Motor neuron (in vitro differentiated cells): ENCODE data around the gene CCL13. TPM values are rescaled to one million over a fixed set of nuclear protein-coding genes. Genes with fewer than 3 reads are reported as not detected.

ENCODE experiments used
- ATAC-seq, 8 experiments: fragments of 200-7000 bp; cut with Tn5 transposase; replicated peaks in 6 of 8; 2 replicates each; pipeline ENCODE4 v1.8.0; 2021; ENCODE audit warnings: mild to moderate bottlenecking in 8 of 8, moderate library complexity in 8 of 8
- H3K27ac ChIP-seq, 2 donors: fragments of 250-450 bp; sonication (Bioruptor Pico); 2 replicates each; pipeline ENCODE4 v1.9.0; 2021; ENCODE audit warnings: antibody characterized with exemption in 2 of 2, mild to moderate bottlenecking in 2 of 2, moderate library complexity in 1 of 2
- H3K4me1 ChIP-seq, 2 donors: fragments of 250-450 bp; sonication (Bioruptor Pico); replicated peaks in 1 of 2; 2 replicates each; pipeline ENCODE4 v1.6.1; 2021; ENCODE audit warnings: antibody characterized with exemption in 2 of 2, mild to moderate bottlenecking in 2 of 2, moderate library complexity in 1 of 2
- H3K4me3 ChIP-seq, 5 donors: fragments of 250-450 bp; sonication (Bioruptor Pico); 2 replicates each; pipeline ENCODE4 v1.9.0; 2021; ENCODE audit warnings: antibody characterized with exemption in 5 of 5, mild to moderate bottlenecking in 5 of 5, moderate library complexity in 4 of 5
- WGBS, 10 experiments: fragments of 450-650 bp; shearing (Covaris generic); methylation state at CpG; one replicate each; pipeline ENCODE4 v1.0.0; 2022; 5-methylcytosine and 5-hydroxymethylcytosine counted together
- in situ Hi-C, 9 experiments: fragments of 400-800 bp; cut with MboI; loops; one replicate each; pipeline ENCODE4 v1.15.0; 2021; ENCODE audit warnings: low sequenced_read_pairs in 9 of 9, low pct_unique_long_range_greater_than_20kb in 2 of 9; ENCODE audit not compliant: unreplicated experiment in 9 of 9
- total RNA-seq, 8 experiments: library from RNA; unstranded; fragments of 300-600 nt; gene quantifications; 2 replicates each; pipeline versions ENCODE4 v1.2.3 to v1.2.4, GENCODE V29; 2022

The CCL13 gene
- total RNA-seq, 8 experiments from 2014 or later, result 0.56 TPM; not detected in 7

GRCh38 chr17:34377078-34377823, 21.0 kb downstream of the CCL13 start:
- ATAC-seq, result no peak
- Histone ChIP-seq H3K4me3 (no peak overlapping the region), H3K27ac (no peak overlapping the region), H3K4me1 (no peaks in the 10 kb centered on the region)
- in situ Hi-C loops, result no loop called here
- WGBS, 10 experiments, result 52 to 100% (median 88%) methylated on average over 1 to 3 of the region's 3 CpGs

GRCh38 chr17:34378664-34379101, 22.4 kb downstream of the CCL13 start:
- no peak for ATAC-seq
- H3K4me3 ChIP-seq, result no peak overlapping the region
- H3K4me1 ChIP-seq, result no peaks in the 10 kb centered on the region
- no peak overlapping the region for H3K27ac ChIP-seq
- in situ Hi-C loops, result no loop called here
- 4 to 90% (median 72%) methylated on average over 2 to 6 of the region's 6 CpGs for WGBS, 10 experiments

- H3K27ac ChIP-seq, result no peak overlapping the region
- H3K4me3 ChIP-seq, result no peak overlapping the region
- WGBS, 10 experiments, result 8 to 76% (median 63%) methylated on average over 2 to 5 of the region's 5 CpGs; no CpG with 5 or more reads in 1 of the 10 experiments
- H3K4me1 ChIP-seq, result no peaks in the 10 kb centered on the region
- ATAC-seq, result no peak
- in situ Hi-C loops, result no loop called here
These were observed 23.6 kb downstream of the CCL13 start for GRCh38 chr17:34379868-34380267.

- 0 to 60% (median 46%) methylated on average over 1 to 5 of the region's 7 CpGs; no CpG with 5 or more reads in 4 of the 10 experiments for WGBS, 10 experiments
- peak in 3 of 8 experiments; percentile 32 to 53 (median 39) for ATAC-seq
- in situ Hi-C loops, result no loop called here
- no peaks in the 10 kb centered on the region for H3K4me1 ChIP-seq
- H3K27ac ChIP-seq, result no peak overlapping the region
- H3K4me3 ChIP-seq, result no peak overlapping the region
These were observed 26.4 kb downstream of the CCL13 start for GRCh38 chr17:34382621-34383124.

- 13 to 86% (median 56%) methylated on average over 1 to 3 of the region's 3 CpGs; no CpG with 5 or more reads in 2 of the 10 experiments for WGBS, 10 experiments
- no peak for ATAC-seq
- Histone ChIP-seq H3K4me1 (no peaks in the 10 kb centered on the region), H3K27ac (no peak overlapping the region), H3K4me3 (no peak overlapping the region)
- in situ Hi-C loops, result no loop called here
These were observed 26.9 kb downstream of the CCL13 start for GRCh38 chr17:34383216-34383615.

- no peak overlapping the region for H3K4me3 ChIP-seq
- WGBS, 10 experiments, result 0 to 60% (median 29%) methylated on average over 1 of the region's 1 CpG; no CpG with 5 or more reads in 4 of the 10 experiments
- no peaks in the 10 kb centered on the region for H3K4me1 ChIP-seq
- in situ Hi-C loops, result no loop called here
- ATAC-seq, result no peak
- H3K27ac ChIP-seq, result no peak overlapping the region
These were observed 28.0 kb downstream of the CCL13 start for GRCh38 chr17:34384271-34384670.

GRCh38 chr17:34384822-34385605, 28.7 kb downstream of the CCL13 start:
- 19 to 76% (median 44%) methylated on average over 3 to 9 of the region's 9 CpGs; no CpG with 5 or more reads in 1 of the 10 experiments for WGBS, 10 experiments
- no peak overlapping the region for H3K27ac ChIP-seq
- H3K4me1 ChIP-seq, result no peaks in the 10 kb centered on the region
- in situ Hi-C loops, result no loop called here
- H3K4me3 ChIP-seq, result no peak overlapping the region
- ATAC-seq, result no peak

GRCh38 chr17:34386343-34386696, 30.0 kb downstream of the CCL13 start:
- in situ Hi-C loops, result no loop called here

GRCh38 chr17:34386697-34387550, 30.6 kb downstream of the CCL13 start:
- 22 to 90% (median 64%) methylated on average over 1 to 5 of the region's 5 CpGs; no CpG with 5 or more reads in 2 of the 10 experiments for WGBS, 10 experiments
- no peak for ATAC-seq
- no peak overlapping the region for H3K4me3 ChIP-seq
- no peaks in the 10 kb centered on the region for H3K4me1 ChIP-seq
- no peak overlapping the region for H3K27ac ChIP-seq
- in situ Hi-C loops, result no loop called here

More at GRCh38 chr17:34386343-34386696, 30.0 kb downstream of the CCL13 start:
- ATAC-seq, result no peak
- WGBS, 10 experiments, result 0 to 60% (median 52%) methylated on average over 1 to 4 of the region's 5 CpGs; no CpG with 5 or more reads in 5 of the 10 experiments
- no peak overlapping the region for H3K4me3 ChIP-seq
- H3K27ac ChIP-seq, result no peak overlapping the region
- H3K4me1 ChIP-seq, result no peaks in the 10 kb centered on the region

GRCh38 chr17:34387566-34387965, 31.3 kb downstream of the CCL13 start:
- no peaks in the 10 kb centered on the region for H3K4me1 ChIP-seq
- no peak for ATAC-seq
- H3K27ac ChIP-seq, result no peak overlapping the region
- in situ Hi-C loops, result no loop called here
- H3K4me3 ChIP-seq, result no peak overlapping the region
- WGBS, 10 experiments, result 24 to 100% (median 52%) methylated on average over 1 to 4 of the region's 5 CpGs; no CpG with 5 or more reads in 2 of the 10 experiments

- in situ Hi-C loops, result no loop called here
- Histone ChIP-seq H3K4me1 (no peaks in the 10 kb centered on the region), H3K4me3 (no peak overlapping the region), H3K27ac (no peak overlapping the region)
- WGBS, 10 experiments, result 0 to 100% (median 61%) methylated on average over 1 to 5 of the region's 6 CpGs; no CpG with 5 or more reads in 2 of the 10 experiments
- ATAC-seq, result no peak
These were observed 33.0 kb downstream of the CCL13 start for GRCh38 chr17:34389126-34389750.

GRCh38 chr17:34390649-34391048, 34.4 kb downstream of the CCL13 start:
- 8 to 100% (median 73%) methylated on average over 1 to 3 of the region's 4 CpGs; no CpG with 5 or more reads in 5 of the 10 experiments for WGBS, 10 experiments
- Histone ChIP-seq H3K4me1 (no peaks in the 10 kb centered on the region), H3K27ac (no peak overlapping the region), H3K4me3 (no peak overlapping the region)
- in situ Hi-C loops, result no loop called here
- no peak for ATAC-seq
